ENCODE measurements around the gene SLCO4A1. TPM values are rescaled to one million over a fixed set of nuclear protein-coding genes. Genes with fewer than 3 reads are reported as not detected.
A peak's percentile ranks its signal among the peaks of the same experiment; 100 is the strongest.

SLCO4A1 gene
- total RNA-seq, 4 donors from 2014 or later, result 26.1 to 67.4 (median 55.6) TPM

GRCh38 chr20:62668441-62669027 is 26.2 kb downstream of the SLCO4A1 start:
- ATAC-seq (ENCODE audit: low FRiP score) (peak; percentile 25), DNase-seq (ENCODE audit: low spot score) (no peak)
- TF ChIP-seq CTCF (IDR thresholded peaks at IDR 0.05), result peak in 1 of 3 donors; percentile 76

GRCh38 chr20:62669249-62669648 is 26.9 kb downstream of the SLCO4A1 start:
- no peak for TF ChIP-seq CTCF (IDR thresholded peaks at IDR 0.05)
- no peak for DNase-seq (ENCODE audit: low spot score)
- ATAC-seq (ENCODE audit: low FRiP score), result no peak

DNA sequence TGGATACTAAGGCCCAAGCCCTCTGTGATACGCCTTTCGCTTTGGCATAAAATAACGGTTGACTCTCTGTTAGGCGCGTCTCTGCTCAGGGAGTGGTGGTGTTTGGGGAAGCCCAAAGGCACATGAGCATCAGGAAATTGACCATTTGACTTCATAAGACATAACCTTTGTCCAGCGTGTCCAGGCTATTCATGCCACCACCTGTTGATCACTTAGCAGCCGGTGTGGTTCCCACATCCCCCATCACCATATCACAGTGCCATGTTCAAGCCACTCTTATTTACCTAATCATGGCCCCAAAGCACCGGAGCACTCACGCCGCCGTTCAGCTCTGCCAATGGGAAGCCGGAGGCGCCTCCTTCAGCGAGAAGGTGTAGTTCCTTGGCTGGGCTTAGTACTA is 27.9 kb downstream of the SLCO4A1 start:
- no peak for TF ChIP-seq CTCF (IDR thresholded peaks at IDR 0.05)
- ATAC-seq (ENCODE audit: low FRiP score) (no peak), DNase-seq (ENCODE audit: low spot score) (no peak)

DNA sequence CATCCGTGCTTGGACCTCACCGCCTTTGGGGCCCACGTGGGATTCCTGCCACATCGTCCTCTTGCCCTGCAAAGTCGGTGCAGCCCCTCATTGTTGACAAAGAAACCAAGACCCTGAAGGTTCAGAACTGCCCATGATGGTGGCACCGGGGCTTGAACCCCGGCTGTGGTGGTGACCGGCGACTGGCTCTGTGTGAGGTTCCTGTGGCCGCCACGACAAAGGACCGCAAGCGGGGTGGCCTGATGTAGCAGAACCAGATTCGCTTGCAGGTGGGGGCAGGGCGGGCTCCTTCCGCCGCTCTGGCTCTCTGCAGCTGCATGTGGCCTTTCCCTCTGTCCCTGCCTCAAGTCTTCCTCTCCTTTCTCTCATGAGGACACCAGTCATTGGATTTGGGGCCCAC is 28.7 kb downstream of the SLCO4A1 start:
- ATAC-seq (ENCODE audit: low FRiP score) (no peak), DNase-seq (ENCODE audit: low spot score) (no peak)
- TF ChIP-seq CTCF (IDR thresholded peaks at IDR 0.05), result no peak

DNA sequence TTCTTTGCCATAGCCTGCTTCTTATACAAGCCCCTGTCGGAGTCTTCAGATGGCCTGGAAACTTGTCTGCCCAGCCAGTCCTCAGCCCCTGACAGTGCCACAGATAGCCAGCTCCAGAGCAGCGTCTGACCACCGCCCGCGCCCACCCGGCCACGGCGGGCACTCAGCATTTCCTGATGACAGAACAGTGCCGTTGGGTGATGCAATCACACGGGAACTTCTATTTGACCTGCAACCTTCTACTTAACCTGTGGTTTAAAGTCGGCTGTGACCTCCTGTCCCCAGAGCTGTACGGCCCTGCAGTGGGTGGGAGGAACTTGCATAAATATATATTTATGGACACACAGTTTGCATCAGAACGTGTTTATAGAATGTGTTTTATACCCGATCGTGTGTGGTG is 29.5 kb downstream of the SLCO4A1 start:
- TF ChIP-seq CTCF (IDR thresholded peaks at IDR 0.05), result no peak
- ATAC-seq (ENCODE audit: low FRiP score) (no peak), DNase-seq (ENCODE audit: low spot score) (no peak)

- no peak for TF ChIP-seq CTCF (IDR thresholded peaks at IDR 0.05)
- no peak for DNase-seq (ENCODE audit: low spot score)
- no peak for ATAC-seq (ENCODE audit: low FRiP score)
Measured at GRCh38 chr20:62674370-62674769, 32.1 kb downstream of the SLCO4A1 start.

DNA sequence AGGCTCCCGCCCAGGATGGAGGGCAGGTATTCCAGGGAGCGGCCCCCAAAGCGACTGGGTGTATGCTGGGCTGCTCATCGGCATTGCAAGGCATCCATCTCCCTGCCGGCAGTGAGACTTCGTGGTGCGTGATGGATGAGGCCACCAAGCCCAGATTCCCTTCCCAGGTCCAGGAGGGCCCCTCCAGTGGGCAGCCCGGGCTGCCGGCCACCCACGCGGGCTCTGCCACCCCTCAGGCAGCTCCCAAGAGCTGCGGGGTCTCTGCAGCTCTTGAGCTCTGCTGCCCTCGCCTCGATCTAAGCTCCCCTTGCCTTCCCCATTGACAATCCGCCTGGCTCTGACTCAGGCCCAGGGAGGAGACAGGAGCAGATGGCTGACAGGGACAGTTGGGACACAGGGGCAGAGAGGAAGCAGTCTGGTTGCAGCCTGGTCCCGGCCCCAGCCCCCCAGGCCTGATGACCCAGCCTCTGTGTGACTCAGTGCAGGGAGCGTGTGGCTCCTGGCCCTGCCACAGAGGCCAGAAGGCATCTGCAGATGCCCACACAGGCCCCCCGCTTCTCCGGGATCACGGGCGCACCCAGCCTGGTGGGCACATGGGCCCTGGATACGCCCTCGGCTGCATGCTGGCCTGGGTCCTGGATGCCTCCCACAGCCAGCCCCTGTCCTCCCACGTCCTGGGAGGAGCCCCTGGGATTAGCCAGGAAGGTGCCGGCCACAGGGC is 33.0 kb downstream of the SLCO4A1 start:
- peak; percentile 41 for ATAC-seq (ENCODE audit: low FRiP score)

More for the DNA sequence above, 33.0 kb downstream of the SLCO4A1 start:
- DNase-seq (ENCODE audit: low spot score), result no peak
- TF ChIP-seq CTCF (IDR thresholded peaks at IDR 0.05), result no peak

Measured in omental fat pad (tissue), 4 donors.